Suppressor macrophage (primary cell): Measurements from ENCODE around the gene OLFML2A.
A peak's percentile ranks its signal among the peaks of the same experiment; 100 is the strongest.
"Not testable (repeated sequence)": the region's sequence is repeated elsewhere in the genome, so short reads cannot be mapped to it uniquely, and the experiment has no call there.

Experiments used
- DNase-seq, 4 experiments: peaks; one replicate each; pipeline ENCODE4 v3.0.0-alpha.2; 2020 to 2022

Gene OLFML2A

GRCh38 chr9:124829334-124829669, 52.4 kb downstream of the OLFML2A start:
- DNase-seq: no peak

GRCh38 chr9:124830593-124830992, 53.7 kb downstream of the OLFML2A start:
- DNase-seq: no peak

- DNase-seq: peak in 3 of 4 experiments; percentile 25 to 40 (median 29)
Measured at GRCh38 chr9:124831642-124832364, 54.9 kb downstream of the OLFML2A start.

GRCh38 chr9:124834591-124834990, 57.7 kb downstream of the OLFML2A start:
- DNase-seq: no peak

- DNase-seq: no peak
Measured at GRCh38 chr9:124835026-124835557, 58.2 kb downstream of the OLFML2A start.

- not testable (repeated sequence) for DNase-seq
Measured at GRCh38 chr9:124838132-124838531, 61.2 kb downstream of the OLFML2A start.

- not testable (repeated sequence) for DNase-seq
Measured at GRCh38 chr9:124838567-124839275, 61.8 kb downstream of the OLFML2A start.

GRCh38 chr9:124839612-124840299, 62.8 kb downstream of the OLFML2A start:
- DNase-seq: peak in 3 of 4 experiments; percentile 32 to 56 (median 45)

- peak in 2 of 4 experiments; percentile 23 to 39 for DNase-seq
Measured at GRCh38 chr9:124840300-124840833, 63.4 kb downstream of the OLFML2A start.

GRCh38 chr9:124841075-124841821, 64.3 kb downstream of the OLFML2A start:
- DNase-seq: no peak

GRCh38 chr9:124843456-124844034, 66.6 kb downstream of the OLFML2A start:
- no peak for DNase-seq

GRCh38 chr9:124844291-124844690, 67.4 kb downstream of the OLFML2A start:
- DNase-seq: peak; percentile 34 to 56 (median 45)

- not testable (repeated sequence) for DNase-seq
Measured at GRCh38 chr9:124846467-124846866, 69.5 kb downstream of the OLFML2A start.

GRCh38 chr9:124846969-124847368, 70.0 kb downstream of the OLFML2A start:
- DNase-seq: no peak

GRCh38 chr9:124849801-124850200, 72.9 kb downstream of the OLFML2A start:
- DNase-seq: no peak

GRCh38 chr9:124852121-124852828, 75.3 kb downstream of the OLFML2A start:
- no peak for DNase-seq

- DNase-seq: peak; percentile 83 to 92 (median 87)
Measured at GRCh38 chr9:124852829-124853531, 76.0 kb downstream of the OLFML2A start, which contains the start of gene WDR38. TSS of gene WDR38 (plus strand) at chr9:124853460. CDS start at chr9:124853532, 72 bp downstream.

GRCh38 chr9:124853605-124854143, 76.7 kb downstream of the OLFML2A start:
- DNase-seq: no peak

- DNase-seq: no peak
Measured at GRCh38 chr9:124854161-124854560, 77.2 kb downstream of the OLFML2A start.

- DNase-seq: no peak
Measured at GRCh38 chr9:124854822-124855221, 77.9 kb downstream of the OLFML2A start.
